DMS53 treated with DMSO at 0.1 percent for 48 hours (cell line): Measurements from ENCODE around the gene ACP2.

Source experiments
- DNase-seq: peaks from one replicate; lab custom pipeline; 2025; ENCODE audit not compliant: unreplicated experiment; lab: John Stamatoyannopoulos, UW

The ACP2 gene

DNA sequence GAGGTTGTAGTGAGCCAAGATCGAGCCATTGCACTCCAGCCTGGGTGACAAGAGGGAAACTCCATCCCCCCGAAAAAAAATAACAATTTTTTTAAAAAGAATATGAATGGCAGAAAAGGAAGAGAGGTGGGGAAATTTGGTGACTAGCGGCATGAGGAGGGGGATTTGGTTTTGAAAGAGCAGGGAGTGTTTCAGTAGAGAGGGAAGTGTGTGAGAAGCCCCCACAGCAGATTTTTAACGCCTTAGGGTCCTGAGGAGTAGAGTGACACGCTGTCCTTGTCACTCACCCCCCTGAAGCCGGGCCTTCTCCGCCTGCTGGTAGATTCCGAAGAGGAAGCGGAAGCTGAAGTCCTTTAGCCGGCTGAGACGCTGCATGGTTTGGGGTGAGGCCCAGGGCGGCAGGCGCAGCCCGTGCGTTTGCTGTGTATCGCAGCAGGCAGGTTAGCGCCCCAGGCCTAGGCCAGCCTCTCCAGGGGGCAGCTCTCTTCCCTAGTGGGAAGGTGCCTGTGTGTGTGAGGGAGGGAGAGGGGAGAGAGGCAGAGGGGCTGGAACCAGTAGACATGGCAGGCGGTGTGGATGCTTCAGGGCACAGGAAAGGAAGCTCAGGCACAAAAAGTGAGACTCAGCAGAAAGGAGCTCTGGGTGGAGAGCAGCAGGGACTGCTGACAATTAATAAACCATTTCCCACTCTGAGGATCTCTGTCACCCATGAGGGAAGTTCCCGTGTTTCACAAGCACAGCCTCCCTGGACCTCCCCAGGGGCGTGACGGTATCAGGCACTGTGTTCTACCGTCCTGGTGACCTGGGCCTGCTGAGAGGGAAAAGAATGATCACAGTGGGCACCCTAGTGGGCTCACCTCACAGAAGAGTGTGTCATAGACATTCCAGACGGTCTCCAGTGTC lies 3.9 kb downstream of the ACP2 start:
- no peak for DNase-seq

DNA sequence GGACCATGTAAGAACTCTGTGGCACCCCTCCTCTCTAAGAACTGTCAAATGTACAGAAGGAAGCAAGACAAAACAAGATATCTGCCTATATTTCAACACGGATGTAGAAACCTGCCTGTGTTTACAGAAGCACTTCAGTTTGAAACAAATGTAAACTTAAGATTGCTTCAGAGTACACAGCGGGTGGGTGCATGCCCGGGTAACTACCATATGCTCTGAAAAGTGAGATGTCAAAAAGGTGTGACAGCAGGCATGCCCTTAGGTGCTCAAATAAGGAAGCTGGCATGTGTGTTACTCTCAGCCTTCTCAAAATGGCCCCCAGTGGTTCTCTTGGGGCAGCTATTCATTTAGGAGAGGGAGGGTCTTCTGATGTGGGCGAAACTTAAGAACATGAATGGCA lies 5.2 kb downstream of the ACP2 start:
- peak; percentile 51 for DNase-seq

DNA sequence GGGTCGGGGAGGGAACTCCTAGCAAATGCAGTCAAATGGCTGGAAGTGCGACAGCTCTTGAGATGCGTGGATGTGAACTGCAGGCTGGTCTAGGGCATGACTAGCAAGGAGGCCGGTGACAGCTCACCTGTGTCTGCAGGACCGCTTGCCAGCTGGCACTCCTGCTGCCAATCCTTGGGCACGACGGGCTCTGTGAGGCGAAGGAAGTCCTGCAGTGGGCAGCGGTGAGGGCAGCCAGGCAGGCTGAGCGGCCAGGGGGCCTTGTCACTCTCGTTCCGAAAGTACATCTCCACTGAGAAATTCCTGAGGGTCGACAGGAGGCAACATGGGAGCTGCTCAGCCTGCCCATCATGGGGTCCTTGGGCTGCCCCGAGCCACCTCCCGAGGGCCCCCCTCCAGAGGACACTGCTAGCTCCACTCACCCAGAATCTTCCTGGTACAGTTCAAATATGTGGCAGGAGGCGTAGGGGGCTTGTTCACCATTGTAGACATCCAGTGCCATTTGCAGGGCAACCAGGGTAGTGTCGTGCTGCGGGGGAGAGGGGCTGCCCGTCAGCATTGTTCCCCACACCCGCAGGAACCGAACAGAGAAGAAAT lies 5.9 kb downstream of the ACP2 start:
- no peak for DNase-seq

DNA sequence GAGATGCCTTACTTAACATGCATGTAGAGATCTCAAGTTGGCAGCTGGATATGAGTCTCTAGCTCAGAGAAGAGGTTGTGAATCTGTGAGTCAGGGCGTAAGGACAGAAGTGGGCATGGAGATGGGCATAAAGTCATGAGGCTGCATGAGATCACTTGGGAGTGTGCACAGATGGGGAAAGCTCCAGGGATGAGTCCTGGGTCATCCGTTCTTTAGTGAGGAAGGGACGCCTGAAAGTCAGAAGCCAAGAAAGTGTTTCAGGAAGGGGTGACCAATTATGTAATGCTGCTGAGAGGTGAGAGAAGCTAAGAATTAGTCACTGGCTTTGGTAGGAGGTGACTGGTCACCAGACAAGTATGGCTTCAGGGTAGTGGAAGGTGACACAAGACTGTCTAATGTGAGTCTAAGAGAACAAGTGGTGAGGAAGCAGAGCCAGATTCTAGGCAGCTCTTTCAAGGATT lies 6.7 kb downstream of the ACP2 start:
- no peak for DNase-seq

DNA sequence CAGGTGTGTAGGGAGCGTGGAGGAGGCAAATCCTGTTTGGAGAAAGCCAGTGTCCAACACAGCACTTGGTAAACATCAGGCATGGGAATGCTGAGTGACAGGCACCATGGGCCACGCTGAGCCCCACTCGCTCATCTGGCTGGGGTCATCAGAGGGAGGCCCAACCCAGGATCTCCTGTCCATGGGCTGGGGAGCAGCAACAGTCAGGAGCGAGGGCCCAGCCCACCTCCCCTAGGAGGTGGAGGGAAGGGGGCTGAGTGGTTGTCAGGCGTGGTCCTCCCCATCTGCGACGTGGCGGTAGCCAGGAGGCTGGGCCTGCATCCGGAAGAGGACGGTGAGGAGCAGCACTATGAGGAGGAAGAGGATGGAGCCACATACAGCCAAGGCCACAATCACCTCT lies 8.8 kb downstream of the ACP2 start:
- DNase-seq: no peak

DNA sequence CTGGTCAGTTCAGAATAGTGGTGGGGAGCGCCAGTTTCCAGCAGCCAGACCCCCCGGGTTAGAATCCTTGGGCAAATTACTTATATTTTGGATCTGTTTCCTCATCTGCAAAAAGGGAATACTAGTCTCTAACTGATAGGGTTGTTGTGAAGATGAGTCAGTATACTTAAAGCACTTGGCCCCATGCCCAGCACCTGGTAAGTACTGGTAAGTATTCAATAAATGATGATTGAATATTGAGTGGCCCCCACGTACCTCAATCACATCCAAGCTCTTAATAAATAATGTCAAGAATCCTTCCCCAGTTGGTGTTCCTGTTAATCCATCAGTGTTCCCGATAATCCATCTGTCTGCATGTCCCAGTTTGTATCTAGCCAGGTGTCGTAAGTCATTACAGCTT lies 12.1 kb downstream of the ACP2 start:
- DNase-seq: peak; percentile 29

DNA sequence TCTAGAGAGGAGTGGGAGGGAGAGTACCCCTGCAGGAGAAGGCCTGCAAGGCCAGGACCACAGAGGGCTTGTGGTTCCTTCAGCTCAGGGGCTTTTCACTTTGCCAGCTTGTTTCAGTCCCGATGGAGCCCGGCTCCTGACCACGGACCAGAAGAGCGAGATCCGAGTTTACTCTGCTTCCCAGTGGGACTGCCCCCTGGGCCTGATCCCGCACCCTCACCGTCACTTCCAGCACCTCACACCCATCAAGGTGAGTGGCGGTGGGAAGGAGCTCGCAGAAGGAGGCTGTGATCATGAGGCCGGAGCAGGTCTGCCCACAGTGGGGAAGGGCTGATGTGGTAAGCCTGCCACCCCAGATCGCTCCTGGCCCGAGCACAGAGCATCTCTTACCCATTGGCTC lies 13.5 kb downstream of the ACP2 start:
- DNase-seq: no peak

DNA sequence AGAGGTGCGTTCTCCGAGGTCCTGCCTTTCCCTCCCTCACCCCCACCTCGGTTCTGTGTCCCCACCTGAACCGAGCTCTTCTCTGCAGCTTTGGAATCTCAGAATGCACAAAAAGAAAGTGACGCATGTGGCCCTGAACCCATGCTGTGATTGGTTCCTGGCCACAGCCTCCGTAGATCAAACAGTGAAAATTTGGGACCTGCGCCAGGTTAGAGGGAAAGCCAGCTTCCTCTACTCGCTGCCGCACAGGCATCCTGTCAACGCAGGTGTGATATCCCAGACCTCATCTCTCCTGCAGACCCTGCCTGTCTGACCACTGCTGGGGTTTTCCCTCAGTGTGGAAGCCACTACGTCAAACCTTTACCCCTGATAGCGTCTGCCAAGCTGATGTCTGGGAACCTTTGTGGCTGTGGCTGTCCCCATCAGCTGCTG lies 13.9 kb downstream of the ACP2 start:
- DNase-seq: peak; percentile 30

DNA sequence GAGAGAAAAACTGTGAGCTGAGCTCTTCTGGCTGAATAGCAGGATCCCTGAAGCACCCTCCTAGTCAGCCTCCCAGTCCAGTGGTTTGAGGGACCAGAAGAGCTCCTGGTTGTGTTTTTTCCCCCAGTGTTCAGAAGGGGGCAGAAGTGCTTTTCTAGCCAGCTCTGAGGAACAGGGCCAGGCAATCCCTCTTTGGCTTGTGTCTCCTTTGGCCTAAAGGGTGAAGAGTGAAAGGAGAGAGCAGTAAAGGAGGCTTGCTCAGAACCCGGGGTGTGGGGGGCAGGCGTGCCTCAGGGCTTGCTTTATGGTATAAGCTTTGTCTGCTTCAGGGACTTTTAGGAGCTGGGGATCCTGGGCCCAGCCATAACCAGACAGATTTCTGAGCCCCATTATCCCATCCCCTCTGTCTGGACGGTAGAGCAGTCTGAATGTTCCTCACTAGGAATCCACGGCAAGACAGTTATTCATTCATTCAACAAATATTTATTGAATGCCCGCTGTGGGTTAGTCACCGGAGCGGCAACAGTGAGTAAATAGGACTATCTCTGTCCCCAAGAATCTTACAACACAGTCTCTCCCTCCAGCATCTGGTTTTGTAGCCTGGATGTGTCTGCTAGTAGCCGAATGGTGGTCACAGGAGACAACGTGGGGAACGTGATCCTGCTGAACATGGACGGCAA lies 14.5 kb downstream of the ACP2 start:
- peak; percentile 30 for DNase-seq

DNA sequence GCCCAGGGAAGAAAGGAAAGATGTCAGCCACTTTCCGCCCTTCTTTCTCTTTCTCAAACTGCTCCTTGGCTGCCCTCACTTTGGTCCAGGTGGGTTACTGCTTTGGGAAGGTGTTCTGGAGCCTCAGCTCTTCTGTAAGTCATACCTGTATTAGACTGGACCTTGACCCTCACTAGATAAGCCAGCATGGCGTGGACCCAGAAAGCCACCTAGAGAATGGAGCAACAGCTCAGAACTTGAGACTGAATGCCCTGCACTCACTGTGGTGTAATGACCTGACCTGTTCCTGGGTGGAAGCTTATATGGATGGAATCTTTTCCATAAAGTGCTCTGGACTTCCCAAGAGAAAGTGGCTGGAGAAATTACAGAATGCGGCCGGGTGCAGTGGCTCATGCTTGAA lies 15.6 kb downstream of the ACP2 start:
- no peak for DNase-seq

DNA sequence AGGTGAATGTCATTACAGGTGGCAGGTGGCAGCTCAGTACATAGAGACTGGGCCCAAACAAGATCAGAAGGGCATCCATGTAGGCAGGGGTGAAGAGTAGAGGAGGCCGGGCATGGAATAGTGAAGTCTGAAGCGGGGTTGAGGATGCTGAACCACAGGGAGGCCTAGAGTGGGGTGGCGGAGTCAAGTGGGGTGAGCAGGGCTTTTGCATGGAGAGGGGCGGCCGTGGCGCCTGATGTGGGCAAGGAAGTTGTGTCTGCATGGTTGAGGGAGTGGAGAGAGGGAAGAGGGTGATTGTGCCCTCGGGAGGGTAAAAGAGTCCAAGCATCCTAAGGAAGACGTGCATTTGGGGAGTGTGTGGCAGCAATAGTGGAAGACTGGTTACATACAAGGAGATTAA lies 19.5 kb downstream of the ACP2 start:
- DNase-seq: no peak

DNA sequence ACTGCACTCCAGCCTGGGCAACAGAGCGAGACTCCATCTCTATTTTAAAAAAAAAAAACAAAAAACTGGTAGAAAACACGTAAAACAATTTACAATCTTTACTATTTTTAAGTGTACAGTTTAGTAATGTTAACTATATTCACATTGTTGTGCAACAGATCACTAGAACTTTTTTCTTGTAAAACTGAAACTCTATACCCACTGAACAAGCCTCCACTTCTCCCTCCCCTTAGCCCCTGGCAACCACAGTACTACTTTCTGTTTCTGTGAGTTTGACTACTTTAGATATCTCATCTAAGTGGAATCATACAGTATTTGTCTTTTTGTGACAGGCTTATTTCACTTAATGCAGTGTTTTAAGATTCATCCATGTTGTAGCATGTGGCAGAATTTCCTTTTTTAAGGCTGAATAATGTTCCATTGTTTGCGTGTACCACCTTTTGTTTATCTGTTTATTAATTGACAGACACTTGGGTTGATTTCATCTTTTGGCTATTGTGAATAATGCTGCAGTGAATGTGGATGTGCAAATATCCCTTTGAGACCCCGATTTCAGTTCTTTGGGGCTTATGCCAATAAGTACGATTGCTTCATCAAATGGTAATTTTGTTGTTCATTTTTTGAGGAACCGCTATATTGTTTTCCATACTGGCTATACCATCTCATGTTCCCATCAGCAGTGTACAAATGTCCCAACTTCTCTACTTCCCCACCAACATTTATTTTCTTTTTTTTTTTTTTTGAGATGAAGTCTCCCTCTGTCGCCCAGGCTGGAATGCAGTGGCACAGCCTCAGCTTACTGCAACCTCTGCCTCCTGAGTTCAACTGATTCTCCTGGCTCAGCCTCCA lies 22.8 kb downstream of the ACP2 start:
- DNase-seq: no peak

DNA sequence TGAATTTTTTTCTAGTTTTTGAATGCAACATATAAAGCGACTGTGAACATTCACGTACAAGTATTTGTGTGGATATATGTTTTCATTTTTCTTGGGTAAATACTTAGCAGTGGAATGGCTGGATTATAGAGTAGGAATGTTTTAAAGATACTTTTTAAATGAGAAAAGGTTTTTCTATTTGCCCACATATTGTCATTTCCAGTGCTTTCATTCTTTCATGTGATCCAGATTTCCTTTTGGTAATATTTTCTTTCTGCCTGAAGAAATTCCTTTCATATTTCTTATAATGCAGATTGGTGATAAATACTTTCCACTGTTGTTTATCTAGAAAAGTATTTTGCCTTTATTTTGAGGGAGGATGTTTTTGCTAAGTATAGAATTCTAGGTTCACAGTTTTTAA lies 25.9 kb downstream of the ACP2 start:
- DNase-seq: no peak

DNA sequence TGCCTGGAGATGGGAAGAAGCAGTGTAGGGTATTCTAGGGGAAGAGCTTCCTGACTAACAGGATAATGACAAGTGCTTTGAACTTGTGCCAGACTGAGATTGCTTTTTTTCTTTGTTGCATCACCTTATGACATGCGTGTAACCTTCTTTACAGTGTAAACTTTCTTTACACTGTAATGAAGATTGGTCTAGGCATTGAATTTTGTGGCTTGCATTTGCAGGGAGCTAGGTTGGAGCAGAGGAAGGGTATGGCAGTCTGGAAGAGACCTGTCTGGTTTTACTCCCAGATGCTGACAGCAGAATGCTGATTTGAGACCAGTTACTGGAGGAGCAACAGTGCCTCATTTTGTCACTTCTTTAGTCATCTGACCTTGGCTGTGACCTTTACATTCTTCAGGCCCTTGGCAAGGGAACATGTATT lies 28.2 kb downstream of the ACP2 start:
- no peak for DNase-seq

DNA sequence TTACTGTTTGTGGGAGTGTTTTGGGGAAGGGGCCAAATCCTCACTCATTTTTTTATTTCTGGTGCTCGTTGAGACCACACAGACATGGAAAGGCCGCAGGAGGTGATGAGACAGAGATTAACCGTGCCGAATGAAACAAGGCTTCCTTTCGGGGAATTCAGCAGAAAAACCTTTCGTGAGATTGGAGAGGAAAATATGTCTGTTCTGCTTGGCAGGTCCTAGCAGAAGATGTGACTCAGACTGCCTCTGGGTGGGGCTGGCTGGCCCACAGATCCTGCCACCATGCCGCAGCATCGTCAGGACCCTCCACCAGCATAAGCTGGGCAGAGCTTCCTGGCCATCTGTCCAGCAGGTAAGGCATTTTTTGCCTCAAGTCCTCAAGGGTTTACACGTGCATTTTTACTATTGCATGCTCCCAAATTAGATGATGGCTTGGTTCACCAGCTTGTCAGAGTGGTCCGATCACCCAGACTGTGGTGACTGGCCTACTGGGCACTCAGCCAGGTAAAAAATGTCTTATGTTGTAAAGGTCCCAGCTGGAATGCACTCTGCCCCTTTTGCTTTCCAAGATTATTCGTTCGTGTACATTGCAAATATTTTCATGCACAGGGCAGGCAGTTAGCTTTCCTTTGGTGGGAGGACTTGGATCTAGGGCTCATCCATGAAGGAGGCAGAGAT lies 32.4 kb downstream of the ACP2 start:
- DNase-seq: no peak

DNA sequence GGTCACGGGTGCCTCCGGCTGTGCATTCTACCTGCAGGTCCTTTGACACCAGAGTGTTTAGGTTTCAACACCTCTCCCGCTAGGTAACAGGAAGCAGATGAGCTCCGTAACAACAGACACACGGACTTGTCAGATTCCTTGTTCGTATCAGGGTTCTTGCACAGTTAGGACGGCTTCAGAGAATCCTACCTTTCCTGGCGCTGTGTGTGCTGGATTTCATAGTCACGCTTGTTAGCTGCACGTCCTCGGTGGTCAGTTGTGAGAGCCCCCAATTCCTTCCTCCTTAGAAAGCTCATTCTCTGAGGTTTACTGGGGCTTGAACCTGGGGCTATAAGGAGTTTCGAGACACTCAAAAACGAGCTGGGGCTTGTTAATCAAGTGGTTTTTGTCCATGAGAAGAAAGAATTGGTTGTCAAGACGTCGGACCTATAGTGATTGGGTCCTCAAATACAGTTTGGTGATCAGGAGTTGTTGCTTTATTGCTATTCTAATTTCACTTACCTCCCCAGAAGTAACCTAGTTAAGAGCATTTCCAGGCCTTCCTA lies 33.2 kb downstream of the ACP2 start:
- DNase-seq: peak; percentile 34

DNA sequence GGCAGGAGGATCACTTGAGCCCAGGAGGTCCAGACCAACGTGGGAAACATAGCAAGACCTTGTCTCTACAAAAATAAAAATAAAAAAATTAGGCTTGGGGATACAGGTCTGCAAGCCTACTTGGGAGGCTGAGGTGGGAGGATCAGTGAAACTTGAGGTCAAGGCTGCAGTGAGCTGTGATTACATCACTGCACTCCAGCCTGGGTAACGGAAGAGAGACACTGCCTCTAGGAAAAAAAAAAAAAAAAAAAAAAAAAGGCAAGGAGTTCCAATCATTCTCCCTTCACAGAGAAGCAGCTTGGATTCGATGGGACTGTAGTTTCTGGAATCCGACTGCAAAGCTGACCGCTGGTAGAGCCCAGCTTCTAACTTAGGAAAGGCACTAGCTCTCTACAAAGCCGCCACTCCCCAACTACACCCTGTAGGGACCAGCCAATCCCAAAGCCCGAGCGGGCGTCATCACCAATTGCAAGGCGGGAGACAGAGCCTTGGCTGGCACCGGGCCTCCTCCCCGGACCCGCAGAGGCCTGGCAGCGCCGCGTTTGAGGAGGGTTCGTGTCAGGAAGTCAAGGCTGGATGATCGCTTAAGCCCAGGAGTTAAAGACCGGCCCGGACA lies 34.6 kb downstream of the ACP2 start:
- peak; percentile 77 for DNase-seq

DNA sequence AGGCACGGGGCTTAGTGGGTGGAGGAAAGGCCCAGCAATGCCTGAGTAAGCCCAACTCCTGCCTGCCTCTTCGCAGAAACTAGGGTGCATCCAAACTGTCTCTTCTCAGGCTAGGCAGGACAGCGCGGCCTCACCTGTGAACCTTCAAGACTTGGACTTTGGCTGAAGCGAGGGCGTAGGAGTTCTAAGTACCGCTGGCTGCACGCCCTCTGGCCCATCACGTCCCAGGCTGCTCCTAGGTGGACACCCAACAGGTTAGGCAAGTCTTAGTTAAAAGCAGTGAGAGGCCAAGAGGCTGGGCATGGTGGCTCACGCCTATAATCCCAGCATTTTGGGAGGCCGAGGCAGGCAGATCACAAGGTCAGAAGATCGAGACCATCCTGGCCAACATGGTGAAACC lies 35.7 kb downstream of the ACP2 start:
- no peak for DNase-seq

DNA sequence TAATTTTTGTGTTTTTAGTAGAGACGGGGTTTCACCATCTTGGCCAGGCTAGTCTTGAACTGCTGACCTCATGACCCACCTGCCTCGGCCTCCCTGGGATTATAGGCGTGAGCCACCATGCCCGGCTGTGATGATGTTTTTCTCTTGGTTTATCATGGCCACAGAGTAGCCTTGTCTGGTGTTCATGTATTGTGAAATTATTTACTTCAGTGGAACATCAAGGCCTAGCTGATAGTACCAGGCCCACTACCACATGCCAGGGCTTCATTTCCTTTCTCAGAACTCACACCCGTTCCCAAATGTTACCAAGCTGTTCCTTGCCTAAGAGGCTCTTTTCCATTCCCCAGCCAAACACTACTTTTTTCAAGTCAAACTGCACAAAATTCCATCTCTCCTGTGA lies 40.0 kb downstream of the ACP2 start:
- DNase-seq: no peak
